Effector memory CD4-positive, alpha-beta T cell (primary cell): ENCODE results near the gene MYO10.

Source experiments
- DNase-seq, 3 donors: peaks; one replicate each; pipeline ENCODE4 v3.0.0-alpha.2; 2020
- H3K27ac ChIP-seq: 2 replicates; pipeline ENCODE4 v1.7.0; 2013; ENCODE audit warnings: mild to moderate bottlenecking, low read length, moderate library complexity; ENCODE audit not compliant: insufficient read depth, poor library complexity, severe bottlenecking
- H3K27me3 ChIP-seq: replicated peaks from 2 replicates; pipeline ENCODE4 v1.7.0; 2013; ENCODE audit warnings: mild to moderate bottlenecking, low read length; ENCODE audit not compliant: insufficient read depth, control insufficient read depth, poor library complexity, severe bottlenecking
- H3K36me3 ChIP-seq: 2 replicates; pipeline ENCODE4 v1.7.0; 2013; ENCODE audit warnings: mild to moderate bottlenecking, low read length, moderate library complexity; ENCODE audit not compliant: control insufficient read depth, insufficient read depth
- H3K4me1 ChIP-seq: 2 replicates; pipeline ENCODE4 v1.7.0; 2013; ENCODE audit warnings: low read length, mild to moderate bottlenecking; ENCODE audit not compliant: control insufficient read depth, insufficient read depth, poor library complexity, severe bottlenecking
- H3K4me3 ChIP-seq: 2 replicates; pipeline ENCODE4 v1.7.0; 2013; ENCODE audit warnings: low read length, low read depth, mild to moderate bottlenecking; ENCODE audit not compliant: insufficient read depth, poor library complexity, severe bottlenecking
- H3K9me3 ChIP-seq: 2 replicates; pipeline ENCODE4 v1.7.0; 2013; ENCODE audit warnings: mild to moderate bottlenecking, low read length, moderate library complexity; ENCODE audit not compliant: control insufficient read depth

The MYO10 gene

GRCh38 chr5:16809395-16810207, 126.5 kb downstream of the MYO10 start:
- Histone ChIP-seq H3K27me3 (no peaks in the 10 kb centered on the region), H3K27ac (no peak overlapping the region), H3K4me1 (no peaks in the 10 kb centered on the region), H3K9me3 (no peaks in the 10 kb centered on the region), H3K36me3 (no peaks in the 10 kb centered on the region), H3K4me3 (no peak overlapping the region)
- DNase-seq: no peak

- no peaks in the 10 kb centered on the region for H3K27me3 ChIP-seq
- DNase-seq: no peak
- H3K27ac ChIP-seq: no peak overlapping the region
- H3K36me3 ChIP-seq: no peaks in the 10 kb centered on the region
- no peak overlapping the region for H3K4me3 ChIP-seq
- H3K4me1 ChIP-seq: no peaks in the 10 kb centered on the region
- H3K9me3 ChIP-seq: no peaks in the 10 kb centered on the region
These were observed 127.1 kb downstream of the MYO10 start for GRCh38 chr5:16809010-16809394.

- DNase-seq: no peak
- Histone ChIP-seq H3K4me1 (no peaks in the 10 kb centered on the region), H3K27ac (no peak overlapping the region), H3K27me3 (no peaks in the 10 kb centered on the region), H3K4me3 (no peak overlapping the region), H3K9me3 (no peaks in the 10 kb centered on the region), H3K36me3 (no peaks in the 10 kb centered on the region)
These were observed 128.1 kb downstream of the MYO10 start for GRCh38 chr5:16808021-16808420.

- Histone ChIP-seq H3K36me3 (no peaks in the 10 kb centered on the region), H3K9me3 (no peaks in the 10 kb centered on the region), H3K4me1 (no peaks in the 10 kb centered on the region), H3K27me3 (no peaks in the 10 kb centered on the region), H3K27ac (no peak overlapping the region), H3K4me3 (no peak overlapping the region)
- DNase-seq: no peak
These were observed 128.6 kb downstream of the MYO10 start for GRCh38 chr5:16807547-16807864.

DNA sequence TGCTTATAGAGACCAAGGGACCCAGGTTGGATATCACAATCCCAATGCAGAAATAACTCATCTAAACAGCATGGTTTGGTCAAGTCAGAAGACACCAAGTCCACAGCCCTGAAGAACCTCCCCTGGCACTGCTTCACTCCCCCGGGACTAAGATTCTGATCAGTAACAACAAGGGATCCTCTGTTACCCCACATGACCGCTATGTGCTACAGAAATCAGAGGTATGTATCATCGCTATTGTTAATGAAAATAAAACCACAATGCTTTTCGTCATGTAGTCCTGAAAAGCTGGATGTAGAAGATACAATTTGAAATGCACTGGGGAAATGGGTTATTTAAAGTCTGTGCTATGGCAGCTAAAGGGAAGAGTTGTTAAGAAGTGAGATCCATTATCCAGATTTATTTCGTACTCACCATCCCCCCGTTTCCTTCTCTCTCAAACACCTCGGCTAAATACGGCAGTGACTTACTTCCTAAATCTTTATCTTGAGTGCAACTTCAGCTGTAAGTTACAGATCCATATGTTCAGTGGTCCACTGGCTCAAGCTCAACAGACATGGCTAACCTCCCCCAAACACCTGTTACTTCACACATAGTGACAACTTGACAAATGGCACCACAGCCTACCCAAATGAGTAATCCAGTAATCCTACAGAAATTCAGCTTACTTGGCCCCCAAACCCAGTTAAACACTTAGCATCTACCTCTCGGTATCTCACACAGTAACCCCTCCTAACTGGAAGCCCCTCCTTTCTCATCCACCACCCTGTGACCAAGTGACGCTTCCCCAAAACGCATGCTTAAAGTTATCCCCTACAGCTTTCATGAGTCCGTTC, 129.2 kb downstream of the MYO10 start:
- Histone ChIP-seq H3K9me3 (no peaks in the 10 kb centered on the region), H3K4me1 (no peaks in the 10 kb centered on the region), H3K27me3 (no peaks in the 10 kb centered on the region), H3K4me3 (no peak overlapping the region), H3K36me3 (no peaks in the 10 kb centered on the region), H3K27ac (no peak overlapping the region)
- DNase-seq: no peak

DNA sequence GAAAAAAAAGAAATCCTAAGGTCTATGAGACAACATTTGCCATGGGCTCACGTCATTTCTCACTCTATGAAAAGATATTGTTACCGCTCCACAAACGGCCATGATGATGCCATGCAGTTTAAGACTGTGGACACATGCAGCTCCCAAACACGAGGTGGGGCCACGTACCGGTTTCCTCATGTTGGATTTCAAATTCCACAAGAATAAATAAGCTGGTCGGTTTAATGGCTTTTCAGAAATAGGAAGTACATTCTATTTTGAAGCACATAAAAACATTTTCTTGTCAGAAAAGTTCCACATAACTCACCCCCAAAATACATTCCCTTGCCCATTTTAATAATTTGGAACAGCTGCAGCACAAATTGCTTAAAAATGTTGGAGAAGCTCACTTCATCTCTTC, 130.6 kb downstream of the MYO10 start:
- no peak overlapping the region for H3K27ac ChIP-seq
- DNase-seq: no peak
- H3K9me3 ChIP-seq: no peaks in the 10 kb centered on the region
- H3K4me1 ChIP-seq: no peaks in the 10 kb centered on the region
- no peak overlapping the region for H3K4me3 ChIP-seq
- H3K27me3 ChIP-seq: no peaks in the 10 kb centered on the region
- H3K36me3 ChIP-seq: no peaks in the 10 kb centered on the region

DNA sequence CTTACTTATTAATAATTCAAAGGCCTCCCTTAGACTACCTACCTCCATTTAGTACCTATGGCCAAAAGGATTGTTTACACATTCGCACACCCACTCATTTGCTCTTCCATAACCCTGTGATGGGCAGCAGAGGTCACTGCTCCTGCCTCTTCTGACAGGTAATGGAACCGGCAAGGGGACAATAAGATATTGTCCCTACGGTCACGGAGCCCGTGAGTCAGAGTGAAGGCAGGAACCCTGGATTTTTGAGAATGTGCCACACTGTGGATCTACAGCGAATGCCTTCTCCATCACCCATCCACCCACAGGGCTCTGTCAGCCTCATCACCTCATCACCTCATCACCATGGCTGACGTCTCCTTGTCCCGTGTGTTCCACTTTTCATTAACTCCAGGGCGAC, 132.3 kb downstream of the MYO10 start:
- Histone ChIP-seq H3K9me3 (no peaks in the 10 kb centered on the region), H3K36me3 (no peaks in the 10 kb centered on the region), H3K4me3 (no peak overlapping the region), H3K27me3 (no peaks in the 10 kb centered on the region), H3K27ac (no peak overlapping the region), H3K4me1 (no peaks in the 10 kb centered on the region)
- no peak for DNase-seq

DNA sequence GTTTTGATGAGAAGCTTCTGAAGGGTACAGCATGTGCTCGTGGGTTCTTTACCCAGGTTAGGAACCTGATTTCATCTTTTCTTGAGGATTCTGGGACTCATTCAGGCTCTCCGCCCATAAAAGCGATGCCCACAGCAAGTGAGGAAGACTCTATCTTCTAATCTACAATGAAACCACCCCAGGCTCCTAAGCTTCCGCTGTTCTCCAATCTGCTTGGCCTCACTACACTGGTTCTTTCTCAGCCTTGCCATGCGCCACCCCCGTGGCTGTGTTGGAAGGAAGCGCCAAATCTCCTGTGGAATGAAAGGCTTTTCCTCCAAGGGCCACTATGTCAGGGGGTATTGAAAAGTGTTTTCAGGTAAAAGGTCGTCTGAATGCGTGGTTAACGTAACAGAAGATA, 135.6 kb downstream of the MYO10 start:
- no peaks in the 10 kb centered on the region for H3K27me3 ChIP-seq
- no peaks in the 10 kb centered on the region for H3K4me1 ChIP-seq
- H3K36me3 ChIP-seq: no peaks in the 10 kb centered on the region
- H3K4me3 ChIP-seq: no peak overlapping the region
- H3K9me3 ChIP-seq: no peaks in the 10 kb centered on the region
- no peak for DNase-seq
- H3K27ac ChIP-seq: no peak overlapping the region

DNA sequence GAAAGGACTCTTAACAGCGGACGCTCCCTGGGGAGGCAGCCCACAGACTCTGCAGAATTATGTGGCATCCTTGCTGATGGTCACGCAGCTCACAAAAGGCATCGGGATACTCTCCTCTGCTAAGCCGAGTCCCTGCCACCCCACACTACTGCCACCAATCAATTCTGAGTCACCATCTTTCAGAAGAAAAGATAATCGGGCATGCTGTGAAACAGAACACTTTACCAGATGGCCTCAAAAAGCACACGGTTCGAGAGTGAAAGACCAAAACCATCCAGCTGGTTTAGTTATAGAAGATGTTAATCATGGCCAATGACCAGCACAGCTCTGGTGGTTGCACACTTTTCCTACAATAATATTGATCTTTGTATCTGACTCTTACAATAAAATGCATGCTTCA, 136.3 kb downstream of the MYO10 start:
- DNase-seq: no peak
- no peaks in the 10 kb centered on the region for H3K9me3 ChIP-seq

DNA sequence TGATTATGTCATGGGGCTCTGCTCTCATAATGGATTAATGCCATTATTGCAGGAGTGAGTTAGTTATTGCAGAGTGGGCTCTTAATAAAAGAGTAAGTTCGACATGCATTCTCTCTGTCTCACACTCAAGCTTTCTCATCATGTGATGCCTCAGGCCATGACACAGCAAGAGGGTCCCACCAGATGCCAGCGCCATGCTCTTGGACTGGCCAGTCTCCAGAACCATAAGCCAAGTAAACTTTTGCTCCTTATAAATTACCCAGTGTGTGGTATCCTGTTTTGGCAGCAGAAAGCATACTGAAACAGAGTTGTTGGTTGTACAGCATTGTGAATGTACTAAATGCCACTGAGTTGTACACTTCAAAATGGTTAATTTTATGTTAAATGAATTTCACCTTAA, 138.1 kb downstream of the MYO10 start:
- Histone ChIP-seq H3K9me3 (no peaks in the 10 kb centered on the region), H3K36me3 (no peaks in the 10 kb centered on the region), H3K27ac (no peak overlapping the region), H3K4me1 (no peaks in the 10 kb centered on the region), H3K4me3 (no peak overlapping the region), H3K27me3 (no peaks in the 10 kb centered on the region)
- no peak for DNase-seq

More for the DNA sequence above, 136.3 kb downstream of the MYO10 start:
- no peaks in the 10 kb centered on the region for H3K4me1 ChIP-seq
- H3K27me3 ChIP-seq: no peaks in the 10 kb centered on the region
- H3K27ac ChIP-seq: no peak overlapping the region
- no peaks in the 10 kb centered on the region for H3K36me3 ChIP-seq
- no peak overlapping the region for H3K4me3 ChIP-seq
